ENCODE results near the gene HLA-DMB.

- no peak for TF ChIP-seq CTCF (IDR thresholded peaks at IDR 0.05 in 4 of 5, conservative IDR thresholded peaks at IDR 0.05 in 1 of 5)
- TF ChIP-seq POLR2A (IDR thresholded peaks at IDR 0.05), result no peak
Observed at GRCh38 chr6:32964776-32965175, 23.9 kb upstream of the HLA-DMB start.
